HG02623 (cell line): Measurements from ENCODE around the gene MLC1.

Experiments used
- ATAC-seq: cut with Tn5 transposase; IDR thresholded peaks from one replicate; pipeline ENCODE4 v1.9.1; 2021; ENCODE audit warnings: moderate library complexity; ENCODE audit not compliant: unreplicated experiment

MLC1 gene

DNA sequence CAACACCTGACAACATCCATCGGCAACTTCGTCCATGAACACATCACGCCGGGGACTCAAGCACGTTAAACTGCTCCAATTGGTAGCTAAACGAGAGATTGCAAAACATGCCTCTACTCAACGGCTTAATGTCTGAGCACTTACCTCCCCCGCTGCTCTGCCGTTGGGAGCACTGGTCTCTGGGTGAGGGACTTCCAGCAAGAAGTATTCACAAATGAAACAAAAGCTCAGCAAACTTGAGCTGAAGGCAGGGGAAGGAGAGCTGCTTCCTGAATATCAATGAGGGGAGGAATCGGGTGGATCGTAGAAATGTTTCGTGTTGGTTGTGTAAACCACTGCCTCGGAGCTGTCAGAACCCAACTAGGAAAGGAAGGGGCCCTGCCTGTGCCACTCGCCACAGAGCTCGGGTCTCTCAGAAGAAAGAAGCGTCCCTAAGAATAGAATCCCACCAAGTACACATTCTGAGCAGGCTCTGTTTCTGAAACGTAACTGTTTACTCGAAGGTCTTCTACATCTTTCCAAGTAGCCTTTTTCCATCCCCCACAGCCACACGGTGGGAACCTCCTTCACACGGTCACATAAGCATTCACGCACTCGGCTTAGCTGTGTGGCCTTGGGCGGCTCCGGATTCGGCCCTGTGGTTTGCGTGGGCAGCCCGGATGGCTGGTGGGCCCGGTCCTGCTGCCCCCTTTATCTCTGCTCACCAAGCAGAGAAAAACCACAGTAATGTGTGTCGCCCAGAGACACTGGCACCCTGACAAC is at the start of gene MLC1:
Gene MLC1 (minus strand): TSS at position 216 of the 762 bp plus-strand sequence. CDS start 524 bp downstream, outside the sequence.
- ATAC-seq = no peak

DNA sequence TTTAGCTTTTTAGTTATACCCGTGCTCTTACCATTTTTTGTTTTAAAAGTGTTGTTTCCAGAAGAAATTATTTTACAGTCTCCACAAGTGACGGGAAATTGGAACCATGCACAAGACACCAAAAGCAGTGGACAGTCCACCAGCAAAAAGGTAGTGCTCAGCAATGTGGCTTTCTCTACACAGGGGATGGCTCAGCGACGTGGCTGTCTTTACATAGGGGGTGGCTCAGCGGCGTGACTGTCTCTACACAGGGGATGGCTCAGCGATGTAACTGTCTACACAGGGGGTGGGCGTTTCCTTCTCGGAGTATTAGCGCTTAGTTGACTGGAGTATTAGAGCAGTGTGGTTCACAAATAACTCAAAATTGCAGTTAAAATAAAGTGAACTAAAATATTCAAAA is 49.3 kb upstream of the MLC1 start:
- ATAC-seq = no peak

DNA sequence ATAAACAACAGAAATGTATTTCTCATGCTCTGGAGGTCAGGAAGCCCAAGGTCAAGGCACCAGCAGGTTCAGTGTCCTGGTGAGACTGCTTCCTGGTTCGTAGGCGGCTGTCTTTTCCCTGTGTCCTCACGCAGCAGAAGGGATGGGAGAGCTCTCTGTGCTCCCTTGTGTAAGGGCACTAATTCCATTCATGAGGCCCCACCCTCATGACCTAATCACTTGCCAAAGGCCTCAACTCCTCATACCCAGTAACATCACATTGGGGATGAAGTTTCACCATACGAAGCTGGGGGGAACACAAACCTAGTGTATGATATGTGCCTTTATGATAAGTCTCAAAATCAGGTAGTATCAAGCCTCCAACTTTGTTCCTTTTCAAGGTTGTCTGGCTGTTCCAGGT is 46.7 kb upstream of the MLC1 start:
- ATAC-seq = no peak

DNA sequence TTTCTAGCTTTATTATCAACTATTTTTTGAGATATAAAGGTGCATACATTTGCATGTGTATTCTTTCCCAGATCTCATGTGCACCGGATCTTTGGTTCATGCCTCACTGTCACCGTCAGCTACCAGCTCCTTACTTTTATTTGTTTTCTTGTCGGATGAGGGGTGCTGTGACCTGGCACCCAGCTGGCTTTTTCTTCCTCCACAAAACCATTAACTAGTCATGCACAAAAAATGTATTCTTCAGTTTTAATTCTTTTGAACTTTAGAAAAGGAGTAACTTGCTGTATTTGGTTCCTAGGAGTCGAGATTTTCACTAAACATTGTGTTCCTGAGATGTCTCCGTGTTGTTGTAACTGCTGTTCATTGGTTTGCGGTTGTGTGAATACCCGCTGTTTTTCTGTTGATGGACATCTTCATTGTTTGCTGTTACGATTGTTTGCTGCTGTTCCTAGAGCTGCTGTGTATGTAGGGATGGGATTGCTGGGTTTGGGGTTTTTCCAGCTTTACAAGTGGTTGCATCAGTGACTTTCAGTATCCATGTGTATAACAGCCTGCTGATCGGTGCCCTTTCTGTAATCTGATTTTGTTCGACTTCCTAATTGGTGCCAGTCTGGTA is 44.0 kb upstream of the MLC1 start:
- no peak for ATAC-seq

DNA sequence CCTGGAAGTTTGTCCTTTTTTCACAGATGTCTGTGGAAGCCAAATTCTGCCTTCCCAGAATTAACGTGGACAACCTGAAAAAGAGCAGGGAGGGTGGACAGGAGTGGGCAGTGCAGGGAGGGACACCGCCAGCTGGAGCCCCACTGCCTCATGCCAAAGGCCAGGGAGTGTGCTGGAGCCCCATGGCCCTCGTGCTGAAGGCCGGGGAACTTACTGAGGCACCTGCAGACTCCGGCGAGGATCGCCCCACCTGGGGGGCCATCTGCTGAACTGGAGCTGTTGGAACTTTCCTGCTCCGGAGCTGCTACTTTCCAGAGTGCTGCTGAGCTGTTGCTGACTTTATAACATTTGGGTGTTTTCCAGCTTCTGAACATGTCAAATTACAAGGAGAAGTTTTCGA is 39.8 kb upstream of the MLC1 start:
- ATAC-seq = no peak

DNA sequence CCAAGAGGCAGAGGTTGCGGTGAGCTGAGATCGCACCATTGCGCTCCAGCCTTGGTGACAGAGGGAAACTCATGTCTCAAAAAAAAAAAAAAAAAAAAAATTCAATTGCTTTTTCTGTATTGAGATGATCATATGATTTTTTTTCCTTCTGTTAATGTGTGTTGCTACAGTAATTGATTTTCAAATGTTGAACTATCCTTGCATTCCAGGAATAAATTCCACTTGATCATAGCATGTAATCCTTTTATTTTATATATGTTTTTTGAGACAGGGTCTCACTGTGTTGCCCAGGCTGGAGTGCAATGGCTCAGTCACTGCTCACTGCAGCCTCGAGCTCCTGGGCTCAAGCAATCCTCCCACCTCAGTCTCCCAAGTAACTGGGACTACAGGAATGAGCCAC is 37.9 kb upstream of the MLC1 start:
- no peak for ATAC-seq

DNA sequence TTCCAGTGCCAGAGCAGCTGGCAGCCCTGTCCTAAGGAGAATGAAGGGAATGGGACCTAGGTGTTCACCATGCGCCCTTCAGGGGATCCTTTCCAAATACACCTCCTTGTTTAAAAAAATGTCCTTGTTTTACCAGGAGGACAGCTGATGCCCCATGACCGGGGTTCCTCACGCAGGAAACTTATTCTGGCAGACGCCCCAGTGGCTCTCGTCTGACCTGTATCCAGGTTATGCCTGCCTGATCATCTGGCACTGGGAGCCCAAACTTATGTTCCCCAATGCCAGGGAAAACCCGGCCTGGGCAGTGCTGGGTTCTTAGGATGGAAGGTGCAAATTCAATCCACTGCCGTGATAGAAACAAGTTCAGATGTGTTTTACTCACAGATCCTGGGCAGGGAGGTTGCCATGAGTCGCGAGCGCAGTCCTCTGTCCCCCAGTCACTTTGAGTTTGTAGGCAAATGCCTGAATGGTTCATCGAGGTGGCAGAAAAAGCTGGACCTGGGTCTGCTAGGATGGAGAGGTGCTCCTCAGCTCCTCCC is 36.0 kb upstream of the MLC1 start:
- no peak for ATAC-seq

DNA sequence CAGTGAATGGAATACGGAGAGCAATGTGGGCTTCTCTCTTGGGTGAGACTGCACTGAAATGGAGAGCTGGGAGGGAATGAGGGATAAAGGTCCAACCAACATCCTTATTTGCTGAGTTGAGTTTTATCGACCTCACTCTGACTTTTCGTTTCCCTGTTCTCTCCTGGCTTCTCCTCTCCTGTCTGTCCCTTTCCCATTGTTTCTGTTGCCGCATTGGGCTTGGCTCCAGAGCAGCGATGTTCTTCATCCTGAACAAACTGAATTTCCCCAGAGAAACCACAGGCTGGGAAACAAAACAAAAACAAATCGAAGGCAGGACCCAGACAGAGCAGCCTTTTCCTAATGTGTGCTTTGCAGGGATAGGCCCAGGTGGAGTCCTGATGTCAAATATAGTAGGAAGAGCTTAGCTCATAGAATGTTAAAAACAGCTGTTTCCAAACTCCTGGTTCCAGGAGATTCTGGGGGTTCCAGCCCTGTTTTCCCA is 34.6 kb upstream of the MLC1 start:
- no peak for ATAC-seq

DNA sequence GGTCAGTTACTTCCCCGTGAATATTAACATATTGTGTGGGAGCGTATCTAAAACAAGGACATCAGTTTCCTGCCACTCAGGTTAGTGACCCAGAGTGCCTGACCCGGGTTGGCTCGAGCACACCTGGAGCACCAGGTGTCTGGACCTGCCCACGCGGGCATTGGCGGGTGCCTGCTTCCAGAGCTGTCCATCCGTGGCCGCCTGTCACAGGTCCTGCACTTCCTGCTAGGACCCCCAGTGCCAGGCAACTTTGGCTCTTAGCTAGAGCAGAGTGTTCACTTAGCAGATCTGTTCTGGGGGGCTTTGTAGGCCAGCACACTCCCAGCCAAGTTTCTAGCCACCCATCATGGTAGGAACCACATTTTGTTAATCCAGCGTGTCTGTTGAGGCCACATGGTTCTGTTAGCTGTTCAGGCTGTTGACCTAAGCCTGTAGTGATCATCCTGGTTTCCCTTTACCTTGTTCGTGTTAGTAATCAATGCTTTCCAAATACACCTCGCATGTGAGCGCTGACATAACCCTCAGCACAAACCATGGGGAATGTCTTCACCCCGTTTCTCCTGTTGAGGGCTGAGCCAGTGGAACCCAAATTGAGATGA is 34.0 kb upstream of the MLC1 start:
- no peak for ATAC-seq

DNA sequence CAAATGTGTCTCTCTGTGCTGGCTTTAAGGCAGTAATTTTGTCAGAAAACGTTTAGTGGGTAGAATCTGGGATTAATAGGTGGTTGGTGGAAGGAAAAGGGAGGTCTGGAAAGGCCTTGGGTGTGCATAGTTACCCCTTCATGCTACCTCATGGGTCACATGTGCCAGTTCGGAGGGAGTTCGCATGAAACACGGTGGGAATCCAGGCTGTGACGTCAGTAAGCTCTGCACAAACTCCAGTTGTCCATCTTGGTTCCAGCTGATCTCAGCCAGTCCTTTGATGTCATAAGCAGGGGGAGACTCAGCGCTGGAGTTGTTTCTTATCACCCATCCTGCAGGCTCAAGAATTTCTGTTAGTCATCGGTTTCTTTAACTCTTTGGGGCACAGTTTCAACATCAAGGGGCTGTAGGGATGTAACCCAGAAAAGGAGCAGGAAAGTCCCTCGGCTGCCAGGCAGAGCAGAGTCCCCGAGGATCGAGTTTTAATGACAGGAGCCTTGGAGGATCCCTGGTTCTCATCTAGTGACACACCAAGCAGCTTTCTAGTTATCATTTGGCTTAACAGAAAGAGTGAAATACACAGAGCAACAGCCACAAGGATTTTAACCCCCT is 33.4 kb upstream of the MLC1 start:
- no peak for ATAC-seq

DNA sequence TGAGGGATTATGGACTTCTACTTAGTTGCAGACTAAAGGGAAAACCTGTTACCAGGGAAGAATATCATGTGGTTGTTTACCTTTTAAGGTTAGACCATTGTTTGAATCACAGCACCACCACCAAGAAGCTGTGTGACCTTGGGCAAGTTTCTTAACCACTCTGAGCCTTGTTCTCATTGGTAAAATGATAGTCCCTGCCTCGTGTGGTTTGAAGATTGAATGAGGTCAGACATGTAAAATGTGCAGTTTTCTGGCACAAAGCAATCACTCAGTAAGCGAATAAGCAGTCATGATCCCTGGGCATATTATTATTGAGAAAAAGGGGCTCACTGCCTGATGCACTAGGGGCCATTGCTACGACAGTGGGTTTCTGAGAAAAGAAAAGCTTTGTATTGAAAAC is 32.9 kb upstream of the MLC1 start:
- ATAC-seq = no peak

DNA sequence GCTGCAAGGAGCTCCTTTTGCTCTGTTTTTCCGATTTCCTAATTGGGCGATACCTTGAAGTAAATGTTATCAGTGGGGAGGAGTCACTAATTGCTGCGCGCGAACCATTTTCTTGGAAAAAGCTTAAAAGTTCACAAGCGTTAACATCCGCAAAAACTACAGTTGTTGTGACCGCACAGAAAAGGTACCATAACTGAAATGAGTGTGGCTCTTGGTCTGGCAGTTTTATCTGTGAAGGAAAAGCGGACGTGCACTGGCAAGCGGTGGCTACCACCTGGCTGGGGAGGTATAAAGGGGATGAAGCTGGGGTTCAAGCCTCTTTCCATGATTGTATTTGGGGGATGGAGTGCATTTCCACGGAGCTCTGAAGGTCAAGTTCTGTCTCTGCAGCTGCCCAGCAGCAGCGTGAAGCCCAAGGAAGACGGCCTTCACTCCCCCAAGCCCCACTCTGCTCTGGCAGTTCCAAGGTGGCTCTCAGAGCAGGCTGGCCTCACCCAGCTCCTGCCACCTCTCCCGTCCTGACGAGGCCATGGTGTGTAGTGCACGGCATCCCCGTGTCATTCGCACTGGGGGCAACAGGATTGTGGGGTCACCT is 32.0 kb upstream of the MLC1 start:
- no peak for ATAC-seq

DNA sequence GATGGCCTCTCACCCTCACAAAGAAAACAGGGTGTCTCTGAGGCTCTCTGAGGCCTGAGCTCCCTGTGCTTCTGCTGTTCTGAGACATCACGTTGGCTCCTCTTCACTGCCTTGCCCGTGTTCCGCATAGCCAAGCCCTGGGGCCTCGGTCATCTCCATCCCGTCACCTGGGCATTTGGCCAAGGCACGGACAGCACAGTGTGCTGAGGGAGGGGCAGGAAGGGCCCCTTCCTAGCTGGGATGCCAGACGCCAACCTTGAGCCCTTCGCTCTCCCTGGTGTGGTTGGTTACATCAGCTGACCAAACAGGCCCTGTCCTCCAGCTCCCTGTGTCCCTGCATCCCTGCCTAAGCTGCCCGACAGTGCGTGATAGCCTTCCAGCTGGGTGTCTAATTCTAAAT is 30.5 kb upstream of the MLC1 start:
- no peak for ATAC-seq

DNA sequence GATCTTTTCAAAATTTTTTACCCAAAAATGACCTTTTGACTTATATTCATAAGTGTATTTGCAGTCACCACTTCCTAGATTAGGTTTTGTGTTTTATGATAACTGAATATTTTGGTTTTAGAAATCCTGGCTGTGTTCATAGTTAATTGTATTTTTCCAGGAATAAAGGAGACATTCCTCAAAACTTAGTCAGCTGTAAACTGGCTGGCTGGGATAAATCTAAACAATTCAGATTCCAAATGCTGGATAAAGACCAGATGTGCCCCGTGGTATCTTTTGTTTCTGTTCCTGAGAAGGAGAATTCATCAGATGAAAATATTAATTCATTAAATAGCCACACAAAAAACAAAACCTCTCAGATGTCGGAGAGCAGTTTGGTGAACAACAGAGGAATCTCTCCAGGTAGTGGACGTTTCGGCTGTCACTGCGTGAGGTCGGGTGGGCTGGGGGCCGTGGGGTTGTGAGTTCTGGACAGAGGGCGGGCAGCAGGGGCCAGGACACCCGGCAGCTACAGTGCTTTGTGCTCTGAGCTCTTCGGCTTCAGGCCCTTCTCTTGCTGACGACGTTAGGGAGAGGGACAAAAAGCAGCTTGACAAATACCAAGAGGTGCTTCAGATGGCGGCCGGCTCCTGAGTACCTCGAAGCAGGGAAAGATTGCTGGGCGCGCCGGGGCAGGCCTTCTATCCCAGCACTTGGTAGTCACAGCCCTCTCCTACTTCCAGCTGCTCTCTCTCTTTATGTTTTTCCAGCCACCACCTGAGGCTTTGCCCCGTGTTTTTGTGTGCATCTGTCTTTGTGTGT is 29.2 kb upstream of the MLC1 start:
- ATAC-seq = no peak

DNA sequence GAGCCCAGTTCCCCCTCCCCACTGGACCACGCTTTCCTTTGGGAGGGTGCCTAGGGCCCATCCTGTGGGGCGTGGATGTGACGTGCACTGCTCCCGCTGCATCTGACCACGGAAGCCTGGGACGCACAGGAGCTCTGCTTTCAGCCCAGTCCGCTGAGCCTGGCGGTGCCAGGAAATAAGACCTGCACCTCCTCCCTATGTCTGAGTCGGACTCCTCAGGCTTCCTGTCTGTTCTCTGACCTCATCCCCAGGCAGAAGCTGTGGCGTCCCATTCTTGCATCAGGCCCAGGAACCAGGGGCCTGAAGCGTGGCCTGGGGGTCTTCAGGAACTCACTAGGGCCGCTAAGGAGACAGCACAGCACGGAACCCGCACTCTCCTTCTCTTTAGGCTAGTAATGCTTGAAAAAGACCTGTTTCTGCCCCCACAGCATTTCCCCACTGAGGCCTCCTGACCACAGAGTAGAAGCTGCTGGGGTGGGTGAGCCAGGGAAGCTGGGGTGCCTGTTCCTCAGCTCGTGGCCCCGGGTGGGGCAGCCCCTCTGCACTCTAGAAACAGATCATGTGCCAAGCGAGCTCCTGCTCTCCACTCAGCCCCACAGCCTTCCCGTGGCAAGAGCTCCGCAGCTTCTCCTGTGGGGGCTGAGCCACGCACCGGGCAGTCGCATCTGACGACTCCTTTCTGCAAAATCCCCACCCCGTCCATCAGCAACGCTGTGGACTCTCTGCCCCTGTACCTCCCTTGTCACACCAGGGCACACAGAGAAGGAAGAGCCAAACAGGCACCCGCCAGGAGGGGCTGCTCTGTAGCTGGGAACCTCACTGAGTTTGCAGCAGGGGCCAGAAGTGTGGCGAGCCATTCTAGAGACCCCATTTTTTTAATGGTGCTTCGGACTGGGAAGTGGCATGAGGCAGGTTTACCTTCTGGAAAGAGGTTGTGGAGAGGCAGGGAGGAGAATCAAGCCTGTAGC is 27.2 kb upstream of the MLC1 start:
- no peak for ATAC-seq

DNA sequence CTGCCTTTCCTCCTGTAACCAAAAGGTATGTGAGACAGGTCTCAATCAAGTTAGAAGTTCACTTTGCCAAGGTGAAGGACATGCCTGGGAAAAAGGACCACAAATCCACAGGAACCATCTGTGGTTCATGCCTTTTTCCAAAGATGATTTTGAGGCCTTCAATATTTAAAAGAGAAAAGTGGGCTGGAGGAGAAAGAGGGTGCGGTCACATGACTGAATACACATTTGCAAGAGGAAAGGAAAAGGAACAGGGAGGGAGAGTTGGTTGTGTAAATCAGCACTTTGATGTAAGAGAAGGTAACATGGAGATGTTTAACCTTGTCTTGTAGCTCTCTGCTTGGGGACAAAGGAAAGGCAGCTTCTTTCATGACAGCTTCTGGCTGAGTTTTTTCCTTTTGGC is 25.8 kb upstream of the MLC1 start:
- ATAC-seq = no peak

DNA sequence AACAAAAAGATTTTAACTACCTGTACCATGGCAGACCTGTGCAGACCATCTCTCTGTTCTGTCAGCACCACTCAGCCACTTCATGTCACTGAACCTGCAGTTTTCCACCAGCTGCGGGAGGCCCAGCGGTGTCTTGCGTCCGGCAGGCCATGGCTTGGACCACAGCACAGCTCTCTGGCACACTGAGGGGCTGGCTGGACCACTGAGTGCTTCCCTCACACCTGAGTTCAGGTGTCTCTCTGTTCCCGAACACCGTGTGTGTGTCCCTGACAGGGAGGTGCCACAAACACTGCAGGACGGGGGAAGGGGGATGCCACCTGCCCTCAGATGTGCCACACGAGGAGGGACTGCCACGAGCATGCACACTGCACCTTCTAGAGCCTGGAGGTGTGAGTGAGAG is 22.3 kb upstream of the MLC1 start:
- ATAC-seq = no peak

DNA sequence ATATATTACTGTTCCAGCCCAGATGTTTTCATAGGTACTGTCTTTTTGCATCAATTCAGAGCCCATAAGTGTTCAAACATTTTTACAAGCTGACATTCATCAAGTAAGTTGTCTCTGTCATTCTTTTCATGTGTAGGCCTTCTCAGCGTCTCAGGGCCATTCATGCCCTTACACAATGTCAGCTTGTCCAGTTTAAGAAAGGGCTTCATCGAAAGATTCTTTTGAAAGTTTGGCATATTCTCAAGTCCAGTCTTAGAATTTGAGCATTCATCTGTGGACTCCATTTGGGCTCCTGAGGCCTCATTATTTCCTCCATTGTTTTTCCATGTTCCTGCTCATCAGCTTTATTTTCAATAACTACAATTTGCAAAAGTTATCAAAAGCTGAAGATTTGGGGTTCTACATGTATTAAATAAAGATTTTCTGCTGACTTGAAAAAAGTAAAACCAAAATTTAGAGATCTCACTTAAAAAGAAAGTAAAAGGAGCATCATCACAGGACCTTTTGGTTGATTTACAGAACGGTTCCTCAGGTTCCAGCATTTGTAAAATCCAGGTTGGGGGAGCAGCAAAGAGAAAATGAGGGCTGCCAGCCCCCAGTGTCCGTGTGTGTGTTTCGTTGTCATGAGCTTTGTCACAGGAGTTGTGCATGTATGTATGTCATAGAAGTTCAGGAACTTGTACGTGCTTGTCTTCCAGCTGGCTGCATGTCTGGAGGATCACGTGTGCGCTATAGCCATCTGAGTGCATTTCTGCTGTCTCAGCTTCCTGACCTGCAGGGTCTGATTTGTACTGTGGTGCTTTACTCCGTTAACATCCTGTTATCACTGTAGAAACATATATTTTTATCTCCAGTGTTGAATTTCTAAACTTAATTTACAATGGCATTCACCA is 20.2 kb upstream of the MLC1 start:
- no peak for ATAC-seq
